GM19467 (cell line): ENCODE measurements around the gene SCG3.
A peak's percentile ranks its signal among the peaks of the same experiment; 100 is the strongest.

Experiments
- ATAC-seq: cut with Tn5 transposase; IDR thresholded peaks from one replicate; pipeline ENCODE4 v1.9.1; 2021; ENCODE audit warnings: mild to moderate bottlenecking, moderate library complexity; ENCODE audit not compliant: unreplicated experiment

The SCG3 gene

GRCh38 chr15:51726302-51727073 lies 45.2 kb downstream of the SCG3 start:
- ATAC-seq, result peak; percentile 52

GRCh38 chr15:51727141-51727897 lies 46.0 kb downstream of the SCG3 start:
- ATAC-seq, result no peak

GRCh38 chr15:51731549-51732267 lies 50.4 kb downstream of the SCG3 start:
- peak; percentile 49 for ATAC-seq

GRCh38 chr15:51732646-51733045 lies 51.3 kb downstream of the SCG3 start:
- no peak for ATAC-seq

GRCh38 chr15:51735228-51736010 lies 54.1 kb downstream of the SCG3 start:
- ATAC-seq, result no peak

- no peak for ATAC-seq
Observed at GRCh38 chr15:51736069-51736468, 54.8 kb downstream of the SCG3 start.

- peak; percentile 25 for ATAC-seq
Observed at GRCh38 chr15:51736751-51737521, 55.6 kb downstream of the SCG3 start.

- ATAC-seq, result peak; percentile 35
Observed at GRCh38 chr15:51737522-51738305, 56.4 kb downstream of the SCG3 start, which contains the start of gene LYSMD2. Gene LYSMD2, minus strand, starts transcription at chr15:51737655. Its CDS starts 33 bp downstream, at chr15:51737622.

GRCh38 chr15:51738553-51738952 lies 57.2 kb downstream of the SCG3 start:
- ATAC-seq, result no peak

GRCh38 chr15:51739061-51739712 lies 57.9 kb downstream of the SCG3 start:
- no peak for ATAC-seq

- ATAC-seq, result no peak
Observed at GRCh38 chr15:51749307-51749706, 68.0 kb downstream of the SCG3 start.

- ATAC-seq, result no peak
Observed at GRCh38 chr15:51750186-51750585, 68.9 kb downstream of the SCG3 start.

GRCh38 chr15:51750792-51751696 lies 69.7 kb downstream of the SCG3 start, which contains the start of gene TMOD2:
Gene TMOD2, plus strand, starts transcription at chr15:51751597. Its CDS starts 14,845 bp downstream, at chr15:51766442.
- ATAC-seq, result peak; percentile 63

- ATAC-seq, result peak; percentile 14
Observed at GRCh38 chr15:51751697-51752683, 70.7 kb downstream of the SCG3 start.

GRCh38 chr15:51752888-51753287 lies 71.6 kb downstream of the SCG3 start:
- ATAC-seq, result no peak

- ATAC-seq, result no peak
Observed at GRCh38 chr15:51754267-51754666, 73.0 kb downstream of the SCG3 start.
